Measurements from ENCODE around the gene HTRA2.
A peak's percentile ranks its signal among the peaks of the same experiment; 100 is the strongest.
"Not testable (repeated sequence)": the region's sequence is repeated elsewhere in the genome, so short reads cannot be mapped to it uniquely, and the experiment has no call there.

The HTRA2 gene

DNA sequence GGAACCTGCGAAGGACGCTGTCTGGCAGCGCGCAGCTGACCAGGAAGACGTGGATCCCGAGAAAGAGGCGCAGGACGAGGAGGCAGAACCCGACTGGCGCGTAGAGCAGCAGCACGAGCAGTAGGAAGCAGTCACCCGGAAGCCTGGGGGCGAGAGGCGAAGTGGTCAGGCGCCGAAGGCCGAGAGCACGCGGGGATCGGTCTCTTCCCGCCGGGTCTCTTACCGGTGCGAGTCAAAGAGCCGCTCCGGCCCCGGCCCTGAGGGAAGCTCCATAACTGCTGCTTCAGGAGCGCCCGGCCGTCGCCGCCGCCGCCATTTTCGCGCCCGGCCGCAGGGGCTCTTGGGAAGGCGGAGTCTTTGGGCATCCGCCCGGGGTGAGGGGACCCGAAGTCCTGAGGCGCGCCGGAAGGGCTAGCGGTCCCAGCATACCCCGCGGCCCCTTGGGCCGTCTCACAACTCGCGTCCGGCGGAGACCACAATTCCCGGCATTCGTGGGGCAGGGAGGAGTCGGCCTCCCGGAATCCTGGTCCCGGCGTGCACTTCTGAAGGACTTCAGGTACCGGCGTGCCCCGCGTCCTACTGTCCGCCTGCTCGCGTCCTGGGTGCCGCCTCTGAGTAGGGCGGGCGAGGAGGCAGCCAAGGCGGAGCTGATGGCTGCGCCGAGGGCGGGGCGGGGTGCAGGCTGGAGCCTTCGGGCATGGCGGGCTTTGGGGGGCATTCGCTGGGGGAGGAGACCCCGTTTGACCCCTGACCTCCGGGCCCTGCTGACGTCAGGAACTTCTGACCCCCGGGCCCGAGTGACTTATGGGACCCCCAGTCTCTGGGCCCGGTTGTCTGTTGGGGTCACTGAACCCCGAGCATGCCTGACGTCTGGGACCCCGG, at the start of gene HTRA2, which contains the start of gene AUP1:
TSS of gene HTRA2 (plus strand) at position 577 of the 882 bp plus-strand sequence. CDS start at position 651, 74 bp downstream.
TSS of gene AUP1 (minus strand) at position 350 of the 882 bp plus-strand sequence. CDS start at position 273, 77 bp downstream.
- peak; percentile 89 for DNase-seq (ENCODE audit: low read depth)

DNA sequence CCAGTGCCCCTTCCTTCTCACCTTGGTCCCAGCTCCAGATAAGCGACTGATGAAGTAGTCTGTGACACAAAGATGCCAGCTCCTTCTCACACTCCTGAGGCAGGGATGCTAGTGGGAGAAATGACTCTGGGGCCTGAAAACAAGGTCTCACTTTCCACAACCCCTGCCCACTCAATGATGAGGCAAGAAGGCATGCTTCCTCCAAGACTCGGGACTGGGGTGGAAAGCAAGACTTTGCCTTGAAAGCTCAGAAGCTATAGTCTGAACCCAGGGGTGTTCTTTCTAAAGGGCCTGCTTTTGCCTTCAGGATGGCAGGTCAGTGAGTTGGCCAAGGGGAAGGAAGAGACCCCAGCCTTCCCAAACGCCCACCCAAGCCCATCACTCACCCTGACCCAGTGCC, 48.3 kb upstream of the HTRA2 start:
- no peak for DNase-seq (ENCODE audit: low read depth)

DNA sequence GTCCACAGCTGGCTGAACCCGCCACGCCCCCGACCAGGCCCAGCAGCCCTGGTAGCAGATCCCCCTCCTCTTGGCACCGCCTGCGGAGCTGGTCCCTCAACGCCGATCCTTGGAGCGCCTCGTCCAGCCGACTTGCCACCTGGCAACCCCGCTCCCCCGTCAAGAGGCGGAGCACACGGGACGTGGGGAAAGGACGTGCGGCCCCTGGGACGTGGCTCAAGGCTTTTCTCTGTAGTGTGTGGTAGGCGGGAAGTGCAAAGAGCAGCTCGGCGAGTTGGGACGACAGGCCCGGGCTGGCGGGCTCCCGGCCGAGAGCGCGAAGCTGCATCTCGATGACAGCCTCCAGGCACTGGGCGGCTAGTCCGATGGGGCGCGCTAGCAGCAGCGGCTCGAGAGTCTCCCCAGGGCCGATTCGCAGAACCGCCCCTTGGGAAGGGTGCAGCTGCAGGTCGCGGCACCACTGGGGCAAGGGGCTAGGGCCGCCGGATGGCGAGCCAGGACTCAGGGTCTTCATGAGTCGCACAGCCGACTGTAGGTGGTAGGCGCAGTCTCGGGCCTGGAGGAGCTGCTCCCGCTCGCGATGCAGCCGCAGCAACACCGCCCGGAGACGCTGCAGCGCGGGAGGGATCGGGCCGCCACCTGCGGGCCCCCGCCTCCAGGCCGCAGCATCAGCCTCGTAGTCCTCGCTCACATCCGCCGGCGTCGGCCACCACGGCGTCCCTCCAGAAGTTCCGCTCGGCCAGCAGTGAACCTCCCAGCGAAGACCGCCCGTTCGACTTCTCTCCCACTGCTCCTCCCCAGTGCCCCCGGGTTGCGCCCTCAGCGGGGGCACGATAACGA, 47.6 kb upstream of the HTRA2 start:
- DNase-seq (ENCODE audit: low read depth) = peak; percentile 37

DNA sequence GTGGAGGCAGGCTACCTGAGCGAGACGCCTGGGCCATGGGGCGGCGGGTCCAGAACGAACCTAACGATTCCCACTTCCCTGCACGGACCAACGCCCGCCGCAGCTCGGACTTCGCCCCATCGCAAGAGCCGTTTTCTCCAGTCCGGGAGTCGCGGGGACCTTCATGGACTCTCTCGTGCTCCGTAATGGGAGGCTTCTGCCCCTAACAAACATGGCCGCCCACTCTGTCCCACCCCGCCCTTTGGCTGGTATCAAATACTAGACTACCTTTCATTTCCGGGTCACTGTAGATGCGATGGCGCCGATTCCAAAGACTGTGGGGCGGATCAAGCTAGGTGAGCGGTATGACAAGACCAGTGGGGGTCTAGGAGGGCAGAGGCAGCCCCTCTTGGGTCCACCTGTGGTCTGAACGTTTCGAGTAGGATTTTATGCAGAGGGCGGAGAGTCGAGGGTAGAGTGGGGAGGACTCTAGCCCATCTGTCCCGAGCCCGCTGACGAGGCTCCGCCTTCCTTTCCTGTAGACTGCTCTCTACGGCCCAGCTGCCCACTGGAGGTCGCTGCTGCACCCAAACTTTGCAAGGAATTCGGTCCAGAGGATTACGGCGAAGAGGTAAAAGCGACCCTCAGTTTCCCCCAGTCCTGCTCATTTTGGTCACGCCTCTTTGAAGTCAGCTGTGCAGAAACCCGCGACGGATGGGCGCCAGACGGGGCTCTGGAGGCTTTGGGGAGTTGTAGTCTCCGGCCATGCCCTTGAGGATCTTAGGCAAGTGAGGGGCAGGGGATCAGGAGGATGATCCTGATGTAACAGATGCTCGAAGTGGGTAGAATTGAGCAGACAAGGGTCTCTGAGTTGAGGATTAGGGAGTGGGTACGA, 46.7 kb upstream of the HTRA2 start, which contains the start of the genes CCDC142 and TTC31:
TSS of gene CCDC142 (minus strand) at position 198 of the 874 bp plus-strand sequence. CDS start at position 37, 161 bp downstream.
TSS of gene TTC31 (plus strand) at position 281 of the 874 bp plus-strand sequence. CDS start at position 296, 15 bp downstream.
- peak; percentile 85 for DNase-seq (ENCODE audit: low read depth)

DNA sequence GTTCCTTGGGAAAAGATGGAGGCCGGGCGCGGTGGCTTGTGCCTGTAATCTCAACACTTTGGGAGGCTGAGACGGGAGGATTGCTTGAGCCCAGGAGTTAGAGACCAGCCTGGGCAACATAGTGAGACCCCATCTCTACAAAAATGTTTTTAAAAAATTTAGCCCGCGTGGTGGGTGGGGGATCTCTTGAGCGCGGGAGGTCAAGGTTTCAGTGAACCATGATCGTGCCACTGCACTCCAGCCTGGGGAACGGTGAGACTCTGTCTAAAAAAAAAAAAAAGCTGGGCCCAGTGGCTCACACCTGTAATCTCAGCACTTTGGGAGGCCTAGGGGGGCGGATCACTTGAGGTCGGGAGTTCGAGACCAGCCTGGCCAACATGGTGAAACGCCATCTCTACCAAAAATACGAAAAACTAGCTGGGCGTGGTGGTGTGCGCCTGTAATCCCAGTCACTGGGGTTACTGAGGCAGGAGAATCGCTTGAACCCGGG, 46.0 kb upstream of the HTRA2 start:
- not testable (repeated sequence) for DNase-seq (ENCODE audit: low read depth)

DNA sequence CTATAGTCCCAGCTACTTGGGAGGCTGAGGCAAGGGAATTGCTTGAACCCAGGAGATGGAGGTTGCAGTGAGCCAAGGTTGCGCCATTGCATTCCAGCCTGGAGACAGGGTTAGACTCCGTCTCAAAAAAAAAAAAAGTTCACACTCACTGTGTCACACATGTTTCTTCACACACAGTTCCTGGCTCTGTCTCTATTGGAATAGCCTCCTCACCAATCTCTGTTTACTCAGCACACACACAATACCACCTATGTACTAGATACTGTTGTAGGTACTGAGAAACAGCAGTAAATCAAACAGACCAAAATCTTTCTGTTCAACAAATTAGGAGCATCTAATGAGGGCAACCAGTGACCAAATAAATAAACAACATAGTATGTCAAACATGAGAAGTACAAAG, 43.6 kb upstream of the HTRA2 start:
- DNase-seq (ENCODE audit: low read depth) = no peak

DNA sequence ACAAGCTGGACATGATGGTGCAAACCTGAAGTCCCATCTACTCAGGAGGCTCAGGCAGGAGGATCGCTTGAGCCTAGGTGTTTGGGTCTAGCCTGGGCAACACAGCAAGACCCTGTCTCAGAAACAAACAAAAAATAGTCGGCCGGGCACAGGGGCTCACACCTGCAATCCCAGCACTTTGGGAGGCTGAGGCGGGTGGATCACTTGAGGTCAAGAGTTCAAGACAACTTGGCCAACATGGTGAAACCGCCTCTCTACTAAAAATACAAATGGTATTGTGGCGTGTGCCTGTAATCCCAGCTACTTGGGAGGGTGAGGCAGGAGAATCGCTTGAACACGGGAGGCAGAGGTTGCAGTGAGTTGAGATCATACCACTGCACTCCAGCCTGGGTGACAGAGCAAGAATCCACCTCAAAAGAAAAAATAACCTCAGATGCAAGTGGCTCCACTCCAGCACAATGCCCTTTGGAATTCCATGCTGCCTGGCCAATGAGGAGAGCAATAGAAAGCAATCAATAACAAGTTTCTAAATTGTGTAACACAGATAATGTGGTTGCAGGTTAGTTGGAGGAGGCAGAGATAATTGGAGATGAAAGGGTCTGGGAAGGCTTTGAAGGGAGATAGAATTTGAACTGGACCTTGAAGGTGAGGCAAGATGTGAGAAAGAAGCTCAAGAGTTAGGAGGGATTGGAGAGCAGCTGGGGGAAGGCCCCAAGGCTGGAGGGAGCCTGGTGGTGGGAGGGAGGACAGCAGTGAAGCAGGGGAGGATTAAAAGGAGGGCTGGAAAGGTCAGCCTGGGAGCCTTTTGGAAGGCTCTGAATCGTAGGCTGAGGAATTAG, 40.9 kb upstream of the HTRA2 start:
- DNase-seq (ENCODE audit: low read depth) = no peak

DNA sequence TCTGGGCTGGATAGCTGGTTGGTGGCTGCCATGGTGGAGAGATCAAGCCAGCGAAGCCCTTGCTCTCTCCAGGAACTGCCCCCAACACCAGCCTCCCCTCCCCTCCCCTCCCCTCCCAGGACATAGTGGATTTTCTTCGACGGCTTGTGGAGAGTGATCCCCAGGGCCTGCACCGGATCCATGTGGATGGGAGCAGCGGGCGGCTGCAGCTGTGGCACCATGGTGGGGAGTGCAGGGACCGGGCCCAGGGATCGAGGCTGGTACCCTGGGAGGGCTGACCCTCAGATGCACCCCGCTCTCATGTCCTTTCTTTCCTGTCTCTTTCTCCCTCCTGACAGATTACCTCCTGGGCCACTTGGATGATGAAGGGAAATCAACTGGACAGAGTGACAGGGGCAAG, 39.8 kb upstream of the HTRA2 start:
- no peak for DNase-seq (ENCODE audit: low read depth)

DNA sequence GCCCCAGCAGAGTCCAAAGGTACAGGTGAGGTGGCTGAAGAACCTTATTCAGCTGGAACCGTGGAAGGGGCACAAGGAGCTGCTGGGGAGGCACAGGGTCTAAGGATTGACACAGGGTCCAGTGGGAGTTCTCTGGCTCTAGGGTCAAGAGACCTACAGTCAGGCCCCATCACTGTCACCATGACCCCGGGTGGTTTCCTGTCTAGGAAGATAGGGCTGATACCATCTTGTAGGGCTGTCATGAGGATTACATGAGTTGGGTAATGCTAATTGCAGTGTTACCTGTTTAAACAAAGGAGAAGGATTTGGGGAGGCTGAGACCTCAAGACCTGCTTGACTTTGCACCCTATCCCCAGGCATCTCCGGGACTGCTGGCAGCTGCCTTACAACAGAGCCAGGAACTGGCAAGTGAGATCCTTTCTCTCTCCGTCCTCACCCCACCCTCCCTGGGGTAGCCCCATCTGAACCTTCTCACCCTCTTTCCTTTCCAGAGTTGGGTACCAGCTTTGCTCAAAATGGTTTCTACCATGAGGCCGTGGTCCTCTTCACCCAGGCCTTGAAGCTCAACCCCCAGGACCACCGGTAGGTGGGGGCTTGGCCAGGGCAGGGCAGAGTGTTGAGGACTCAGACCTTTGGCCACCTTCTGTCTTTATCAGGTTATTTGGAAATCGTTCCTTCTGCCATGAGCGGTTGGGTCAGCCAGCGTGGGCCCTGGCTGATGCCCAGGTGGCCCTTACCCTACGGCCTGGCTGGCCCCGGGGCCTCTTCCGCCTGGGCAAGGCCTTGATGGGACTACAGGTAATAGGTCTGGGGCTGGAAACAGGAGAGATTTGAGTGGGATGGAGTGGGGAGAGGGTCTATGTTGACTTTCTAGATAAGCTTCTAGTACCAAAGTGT, 37.8 kb upstream of the HTRA2 start:
- DNase-seq (ENCODE audit: low read depth) = no peak

DNA sequence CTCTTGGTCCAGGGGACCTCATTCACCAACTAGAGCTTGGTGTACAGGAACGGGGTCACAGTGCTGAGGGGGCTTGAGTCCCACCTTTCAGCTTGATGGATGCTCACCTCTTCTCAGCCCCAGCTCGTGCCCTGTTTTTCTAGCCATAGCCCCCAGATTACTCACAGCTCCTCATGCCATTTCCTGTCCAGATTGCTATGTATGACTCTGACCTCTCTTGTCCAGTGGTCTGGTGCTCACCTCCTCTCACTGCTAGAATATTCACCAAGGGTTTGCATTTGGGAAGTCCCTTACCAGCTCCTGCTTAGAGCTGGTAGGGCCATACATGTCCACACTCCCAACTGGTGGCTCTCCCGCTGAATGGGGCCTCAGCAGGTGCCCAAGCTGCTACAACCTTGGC, 36.2 kb upstream of the HTRA2 start:
- DNase-seq (ENCODE audit: low read depth) = no peak

DNA sequence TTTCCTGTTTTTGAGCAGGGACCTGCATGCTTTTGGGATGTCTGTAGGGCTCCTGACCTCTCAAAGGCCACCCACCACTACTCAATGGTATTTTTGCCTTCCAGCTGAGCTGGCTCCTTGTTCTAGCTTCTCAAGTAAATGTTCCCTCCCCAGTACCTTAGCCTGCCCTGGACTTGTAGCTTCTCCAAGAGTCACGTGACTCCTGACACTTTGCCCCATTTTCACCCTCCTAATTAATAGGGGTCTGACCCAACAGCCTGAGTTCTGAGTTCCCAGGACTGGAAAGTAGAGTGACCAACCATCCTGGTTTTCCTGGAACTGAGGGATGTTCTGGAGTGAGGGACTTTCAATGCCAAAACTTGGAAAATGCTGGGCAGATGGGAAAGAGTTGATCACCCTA, 34.3 kb upstream of the HTRA2 start:
- DNase-seq (ENCODE audit: low read depth) = no peak

DNA sequence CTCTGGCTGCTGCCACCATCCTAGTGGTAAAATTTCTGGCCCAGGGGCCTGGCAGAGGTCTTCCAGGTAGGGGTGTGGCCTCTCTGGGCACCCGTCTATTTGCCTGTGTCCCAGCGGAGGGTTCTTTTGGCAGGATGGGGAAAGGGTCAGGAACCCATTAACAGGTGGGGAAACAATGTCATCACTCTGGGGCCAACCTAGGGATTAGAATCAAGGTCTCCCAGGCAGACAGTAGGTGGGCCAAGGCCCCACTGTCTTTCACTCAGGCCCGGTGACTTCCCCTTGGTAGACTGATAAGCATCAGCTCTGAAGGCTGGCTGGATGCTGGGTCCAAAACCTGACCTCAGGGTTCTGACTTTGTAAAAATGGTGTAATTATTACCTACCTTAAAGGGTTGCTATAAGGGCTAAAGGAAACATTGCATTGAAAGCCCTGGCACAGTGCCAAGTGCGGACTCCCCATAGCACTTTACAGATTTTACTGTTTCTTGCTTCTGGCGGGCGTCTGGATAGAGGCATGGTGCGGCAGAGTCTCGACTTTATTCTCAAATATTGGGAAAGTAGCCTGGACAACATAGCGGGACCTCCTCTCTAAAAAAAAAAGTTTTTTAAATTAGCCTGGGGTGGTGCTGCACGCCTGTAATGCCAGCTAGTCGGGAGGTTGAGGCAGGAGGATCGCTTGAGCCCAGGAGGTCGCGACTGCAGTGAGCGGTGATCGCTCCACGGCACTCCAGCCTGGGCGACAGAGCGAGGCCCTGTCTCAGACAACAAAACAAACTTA, 32.5 kb upstream of the HTRA2 start:
- no peak for DNase-seq (ENCODE audit: low read depth)

DNA sequence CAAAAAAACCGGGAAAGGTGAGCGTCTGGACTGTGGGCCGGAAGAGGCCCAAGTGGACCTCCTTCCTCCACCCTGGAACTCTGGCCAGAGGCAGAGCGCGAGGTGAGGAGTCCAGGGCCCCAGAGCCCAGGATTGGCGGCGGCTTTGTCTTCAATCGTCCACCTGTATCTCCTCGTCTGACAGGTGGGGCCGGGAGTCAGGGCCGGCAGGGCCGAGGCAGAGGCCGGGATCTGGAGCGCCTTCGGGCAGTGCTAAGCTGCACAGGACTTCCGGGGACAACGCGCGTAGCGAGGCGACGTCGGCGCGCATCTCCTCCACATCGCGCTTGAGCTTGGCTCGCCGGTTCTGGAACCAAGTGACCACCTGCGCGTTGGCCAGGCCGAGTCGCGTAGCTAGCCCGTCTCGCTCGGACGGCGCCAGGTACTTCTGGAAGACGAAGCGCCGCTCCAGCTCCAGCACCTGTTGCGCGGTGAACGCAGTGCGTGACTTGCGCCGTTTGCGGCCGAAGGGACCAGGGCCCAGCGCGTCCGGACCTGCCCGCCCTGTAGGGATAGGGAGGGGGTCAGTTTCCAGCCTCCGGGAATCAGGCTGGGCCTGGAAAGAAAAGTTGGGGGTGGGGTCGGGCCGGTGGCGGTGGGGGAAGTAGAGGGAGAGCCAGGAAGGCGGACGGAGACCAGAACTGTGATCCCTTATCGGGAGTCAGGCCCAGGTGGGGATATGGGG, 31.8 kb upstream of the HTRA2 start:
- no peak for DNase-seq (ENCODE audit: low read depth)

DNA sequence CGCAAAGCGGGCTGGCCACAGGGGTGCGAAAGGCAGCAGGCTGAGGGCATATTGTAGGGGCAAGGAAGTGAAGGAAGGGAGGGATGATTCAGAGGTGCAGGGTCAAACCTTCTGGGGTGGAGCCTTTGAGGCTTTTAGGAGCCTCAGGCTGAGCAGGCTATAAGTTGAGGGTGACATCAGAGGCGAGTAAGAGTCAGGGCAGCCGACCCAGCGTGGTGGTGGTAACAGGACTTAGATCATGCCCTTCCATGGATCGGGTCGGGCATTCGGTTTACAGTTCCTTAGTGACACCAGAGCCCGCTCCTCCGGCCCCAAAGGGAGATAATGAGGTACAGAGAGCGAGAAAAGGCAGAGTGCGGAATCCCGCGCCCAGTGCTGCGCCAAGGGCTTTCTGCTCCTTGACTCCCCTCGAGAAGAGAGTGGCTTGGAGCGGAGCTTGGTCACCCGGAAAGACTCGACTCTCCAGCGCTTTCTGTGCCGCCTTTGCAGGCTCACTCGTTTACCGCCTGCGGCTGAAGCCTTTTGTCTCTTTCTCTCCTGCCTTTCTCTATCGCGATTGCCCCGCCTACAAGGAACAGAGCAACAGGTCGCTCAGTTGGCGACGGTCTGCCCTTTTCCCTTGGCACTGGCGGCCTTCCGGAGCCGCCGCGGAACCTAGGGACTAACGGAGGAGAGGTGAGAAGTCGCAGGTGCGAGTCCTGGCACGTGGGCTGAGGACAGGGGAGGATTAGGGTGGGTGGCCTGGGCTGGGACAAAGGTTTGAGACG, 31.1 kb upstream of the HTRA2 start:
- no peak for DNase-seq (ENCODE audit: low read depth)

DNA sequence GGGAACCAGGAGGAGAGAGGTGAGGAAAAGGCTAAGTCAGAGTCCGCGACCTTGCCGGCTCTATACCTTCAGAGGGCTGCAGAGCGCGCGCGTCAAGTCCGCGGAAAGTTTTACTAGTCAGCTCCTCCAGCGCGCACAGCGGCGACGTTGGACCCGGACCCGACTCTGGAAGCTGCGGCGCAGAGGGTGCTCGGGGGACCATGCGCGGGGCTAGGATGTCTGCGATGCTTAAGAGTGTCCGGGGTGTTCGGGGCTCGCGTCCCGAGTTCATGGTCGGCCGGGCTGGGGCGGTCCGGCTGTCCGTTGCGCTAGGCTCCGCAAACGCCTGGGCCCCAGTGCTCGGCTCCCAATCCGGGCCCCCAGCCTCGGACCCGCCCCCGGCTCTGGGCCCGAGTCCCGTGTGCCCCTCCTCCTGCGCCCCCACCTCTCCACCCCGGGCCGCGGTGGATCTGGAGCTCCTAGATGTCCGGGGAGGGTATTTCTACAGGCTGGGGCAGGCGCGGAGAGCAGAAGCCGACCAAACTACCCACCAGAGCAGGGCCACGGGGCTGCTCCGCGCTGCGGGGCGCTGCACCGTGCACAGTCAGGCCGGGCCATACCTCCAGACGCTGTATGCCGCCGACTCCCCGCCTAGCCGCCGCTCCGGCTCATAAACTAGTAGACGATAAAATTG, 30.3 kb upstream of the HTRA2 start, which contains the start of gene LBX2:
TSS of gene LBX2 (minus strand) at position 337 of the 673 bp plus-strand sequence. CDS start at position 271, 66 bp downstream.
- no peak for DNase-seq (ENCODE audit: low read depth)

DNA sequence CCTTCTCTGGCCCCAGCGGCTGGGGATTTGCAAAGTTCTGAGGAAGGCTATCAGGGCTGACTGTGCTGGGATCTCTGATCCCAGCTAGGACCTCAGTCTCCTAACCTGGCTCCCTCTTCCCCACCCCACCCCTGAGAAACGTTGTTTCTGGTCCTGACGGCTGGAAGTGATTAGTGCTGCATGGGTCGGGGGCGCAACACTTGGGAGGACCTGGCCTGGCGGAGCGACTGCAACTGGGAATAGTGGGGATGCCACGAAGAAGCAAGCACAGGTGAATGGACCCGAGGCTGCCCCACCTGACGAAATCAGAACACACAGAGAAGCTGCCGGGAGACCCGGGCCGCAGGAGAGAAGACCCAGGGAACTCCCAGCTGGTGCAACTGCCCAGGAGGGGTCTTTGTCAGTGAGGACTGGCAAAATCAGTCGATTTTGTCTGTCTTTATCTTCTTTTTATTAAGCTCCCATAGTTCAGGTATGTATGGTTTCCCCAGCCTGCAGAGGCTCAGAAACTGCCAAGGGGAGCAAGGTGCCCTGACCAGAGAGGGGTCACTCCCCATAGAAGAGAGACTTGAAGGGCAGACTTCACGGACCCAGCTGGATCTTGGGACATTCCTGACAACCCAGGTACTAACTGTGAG, 29.7 kb upstream of the HTRA2 start:
- DNase-seq (ENCODE audit: low read depth) = no peak

All from stimulated activated CD8-positive, alpha-beta memory T cell treated with anti-CD3 and anti-CD28 coated beads, Interleukin-4, amount 100 ng/mL, for 24 hours (primary cell).